Gastroesophageal sphincter (tissue), 3 donors: ENCODE data around the gene SKIL.

Source experiments
- CTCF ChIP-seq, 4 experiments: fragments of 200-600 bp in 2 of 4; fragments of 450-650 bp in 2 of 4; sonication (generic) in 1 of 4; IDR thresholded peaks; one replicate each; pipeline ENCODE4 v1.5.1; 2017 to 2019; ENCODE audit warnings: antibody characterized with exemption in 4 of 4, mild to moderate bottlenecking in 2 of 4, moderate library complexity in 2 of 4
- POLR2AphosphoS5 ChIP-seq: sonication (generic); formaldehyde crosslinking; IDR thresholded peaks from one replicate; pipeline ENCODE4 v1.6.1; 2017; ENCODE audit warnings: antibody characterized with exemption

DNA sequence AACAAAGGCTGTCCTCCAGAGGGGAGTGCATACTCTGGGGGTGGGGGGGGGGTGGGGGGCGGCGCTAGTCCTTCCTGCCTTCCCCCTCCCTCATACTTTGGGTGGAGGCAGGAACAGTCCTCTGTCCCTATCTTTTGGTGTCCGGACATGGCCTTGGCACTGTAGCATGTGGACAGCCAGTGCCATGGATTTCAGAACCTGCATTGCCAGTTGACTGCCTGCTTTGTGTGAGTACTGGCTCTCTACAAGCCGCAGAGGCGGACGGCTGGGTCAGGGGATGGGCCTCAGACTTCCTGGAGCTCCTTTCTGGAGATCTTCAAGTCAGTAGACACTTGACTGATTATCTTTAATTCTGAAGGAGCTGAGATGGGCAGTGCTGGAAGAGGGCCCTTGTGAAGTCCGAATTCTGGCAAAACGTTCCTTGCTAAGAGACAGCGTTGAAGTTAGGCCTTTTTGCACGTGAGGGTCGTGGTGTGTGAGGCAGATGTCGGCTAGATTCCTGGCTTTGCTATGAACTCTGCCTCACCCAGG lies 63.7 kb downstream of the SKIL start:
- TF ChIP-seq CTCF (IDR thresholded peaks at IDR 0.05), result no peak
- no peak for TF ChIP-seq POLR2AphosphoS5
